Stimulated activated CD4-positive, alpha-beta T cell treated with anti-CD3 and anti-CD28 coated beads, Interleukin-4, amount 100 ng/mL, for 1 hour (primary cell): Measurements from ENCODE around the gene UBR4.
A peak's percentile ranks its signal among the peaks of the same experiment; 100 is the strongest.
"Not testable (repeated sequence)": the region's sequence is repeated elsewhere in the genome, so short reads cannot be mapped to it uniquely, and the experiment has no call there.

Source experiments
- DNase-seq: peaks from one replicate; pipeline ENCODE4 v3.0.0-alpha.2; 2020

The UBR4 gene

DNA sequence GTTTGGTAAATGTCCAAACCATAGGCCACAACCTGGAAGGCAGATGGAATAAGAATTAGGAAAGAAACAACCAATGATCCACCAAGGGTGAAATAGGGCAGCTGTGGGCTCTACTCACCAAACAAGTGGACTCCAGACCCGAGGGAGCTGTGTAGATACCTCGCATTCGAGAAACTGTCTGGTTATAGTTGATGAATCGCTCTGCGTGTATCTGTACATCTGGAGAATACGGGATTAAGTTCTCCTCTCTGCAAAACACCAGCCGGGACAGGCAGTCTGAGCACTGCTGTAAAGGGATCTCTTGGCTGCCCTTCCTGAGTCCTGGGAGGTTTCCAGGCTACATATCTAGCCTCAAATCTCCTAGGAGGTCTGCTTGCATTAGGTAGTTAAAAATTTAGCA, 9.4 kb upstream of the UBR4 start:
- no peak for DNase-seq

GRCh38 chr1:19216585-19216984, 6.5 kb upstream of the UBR4 start:
- not testable (repeated sequence) for DNase-seq

GRCh38 chr1:19213580-19213979, 3.5 kb upstream of the UBR4 start:
- no peak for DNase-seq

GRCh38 chr1:19212167-19212566, 2.1 kb upstream of the UBR4 start:
- DNase-seq: no peak

DNA sequence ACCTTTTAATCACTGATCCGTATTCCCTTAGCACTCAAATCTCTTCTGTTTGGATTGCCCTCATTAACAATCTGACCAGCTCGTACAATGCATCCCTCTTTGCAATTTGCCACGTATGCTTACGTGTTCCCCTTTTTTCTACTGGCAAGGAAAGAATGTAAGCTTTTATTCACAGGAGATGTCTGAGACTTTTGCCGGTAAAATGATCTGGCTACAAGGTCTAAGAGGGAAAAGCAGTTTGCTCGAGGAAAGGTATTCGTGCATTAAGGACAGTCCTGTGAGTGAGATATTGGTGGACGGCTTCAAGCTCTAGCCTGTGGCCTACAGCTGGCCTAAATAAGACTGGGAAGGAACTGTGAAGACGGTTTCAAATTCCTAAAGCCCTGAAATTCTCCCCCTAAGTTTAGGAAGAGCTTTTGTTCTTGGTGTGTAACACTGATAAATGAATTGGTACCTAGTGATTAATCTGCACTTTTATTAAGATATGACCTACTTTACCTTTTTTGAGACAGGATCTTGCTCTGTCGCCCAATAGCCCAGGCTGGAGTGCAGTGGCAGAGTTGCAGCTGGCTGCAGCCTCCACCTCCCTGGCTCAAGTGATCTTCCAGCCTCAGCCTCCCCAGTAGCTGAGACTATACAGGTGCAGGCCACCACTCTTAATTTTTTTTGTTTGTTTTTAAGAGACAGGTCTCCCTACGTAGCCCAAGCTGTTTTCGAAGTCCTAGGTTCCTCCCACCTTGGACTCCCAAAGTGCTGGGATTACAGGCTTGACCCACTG, 895 bp upstream of the UBR4 start:
- DNase-seq: no peak

DNA sequence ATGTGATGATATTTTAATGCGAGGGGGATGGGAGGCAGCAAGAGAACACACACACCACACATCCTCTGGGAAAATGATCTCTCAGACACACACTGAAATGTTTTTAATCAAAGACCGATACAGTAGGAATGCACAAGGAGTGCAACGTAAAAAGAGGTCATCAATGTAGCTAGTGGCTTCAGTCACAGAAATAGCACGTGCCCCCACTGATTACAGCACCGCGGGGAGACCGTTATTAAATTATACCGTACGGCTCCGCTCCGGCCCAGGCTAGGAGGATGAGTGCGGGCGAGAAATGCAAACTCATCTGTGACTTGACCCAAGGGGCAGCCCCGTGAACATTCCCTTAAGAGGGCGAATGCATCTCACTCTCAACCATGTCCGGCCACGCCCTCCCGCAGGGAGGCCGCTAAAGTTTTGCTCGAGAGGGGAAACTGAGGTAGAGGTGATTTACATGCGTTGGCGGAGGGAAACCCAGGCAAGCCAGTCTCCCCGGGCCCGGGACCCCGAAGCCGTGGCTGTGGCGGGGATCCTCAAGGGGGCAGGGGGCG, 552 bp downstream of the UBR4 start:
- peak; percentile 68 for DNase-seq

DNA sequence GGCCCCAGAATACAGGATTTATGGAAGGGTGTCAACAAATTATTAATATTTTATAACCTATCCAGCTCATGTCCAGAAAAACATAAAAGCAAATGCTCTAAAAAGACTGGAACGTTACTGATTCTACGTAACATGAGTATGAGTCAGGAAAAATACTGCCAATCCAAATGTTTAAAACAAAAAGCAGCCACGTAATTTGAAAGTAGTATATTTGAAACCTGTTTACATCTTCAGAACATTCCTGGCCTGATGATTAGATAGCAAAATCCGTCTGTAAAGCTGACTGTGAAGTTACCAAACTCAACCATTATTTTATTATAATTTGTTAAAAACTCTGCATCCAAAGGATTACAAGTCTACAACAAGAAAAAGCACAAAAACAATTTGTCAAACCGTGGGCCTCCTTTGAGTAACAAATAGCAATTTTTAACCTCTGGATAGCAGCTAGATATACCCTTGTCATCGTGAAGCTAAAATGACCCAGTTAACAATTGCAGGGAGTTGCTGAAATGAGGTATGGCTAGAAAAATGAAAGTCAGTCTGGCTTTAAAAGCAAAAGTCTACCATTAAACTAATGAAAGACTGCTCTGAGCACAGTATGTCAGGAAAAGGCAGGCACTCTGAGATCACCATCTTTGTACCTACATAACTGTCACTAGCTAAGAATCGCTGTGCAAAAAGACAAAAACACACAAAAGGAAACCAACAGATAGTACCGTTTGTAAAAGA, 1.2 kb downstream of the UBR4 start:
- DNase-seq: no peak

- no peak for DNase-seq
These were observed 3.1 kb downstream of the UBR4 start for GRCh38 chr1:19206947-19207346.

DNA sequence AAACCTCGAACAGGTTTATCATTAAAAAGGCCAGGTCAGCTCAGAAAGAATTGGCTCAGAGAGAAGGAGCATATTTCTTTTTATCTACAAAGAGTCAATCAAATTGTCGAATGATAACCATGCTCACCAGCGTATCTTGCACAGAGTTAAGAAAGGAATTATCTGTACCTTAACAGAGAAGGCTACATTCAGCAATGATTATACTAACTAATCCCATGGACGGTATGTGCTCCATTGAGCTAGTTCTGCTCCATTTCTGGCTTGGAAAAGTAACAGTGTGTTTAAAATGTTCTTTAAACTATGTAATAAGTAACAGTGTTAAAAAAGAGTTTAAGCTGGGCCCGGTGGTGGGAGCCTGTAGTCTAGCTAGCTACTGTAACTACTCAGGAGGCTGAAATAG, 4.2 kb downstream of the UBR4 start:
- DNase-seq: no peak

DNA sequence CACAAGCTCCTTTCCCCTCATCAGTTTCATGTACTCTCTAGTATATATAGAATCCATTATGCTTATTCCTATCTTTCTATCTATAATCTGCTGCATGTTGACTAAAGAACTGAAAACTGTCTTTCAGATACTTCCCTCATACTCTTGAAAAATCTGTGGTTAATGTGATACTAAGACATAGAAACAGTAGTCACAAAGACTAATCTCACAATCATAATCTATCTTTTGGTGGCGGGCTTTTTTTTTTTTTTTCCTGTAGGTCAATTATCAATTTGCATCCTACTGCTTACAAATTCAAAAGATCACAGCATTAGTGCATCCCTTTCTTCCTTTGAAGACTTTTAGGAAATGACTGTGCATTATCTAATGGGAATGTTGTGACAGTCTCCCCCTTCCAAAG, 4.7 kb downstream of the UBR4 start:
- DNase-seq: no peak

- no peak for DNase-seq
These were observed 5.4 kb downstream of the UBR4 start for GRCh38 chr1:19204446-19205266.

- DNase-seq: no peak
These were observed 6.6 kb downstream of the UBR4 start for GRCh38 chr1:19203440-19203839.

- no peak for DNase-seq
These were observed 7.7 kb downstream of the UBR4 start for GRCh38 chr1:19202396-19202795.

DNA sequence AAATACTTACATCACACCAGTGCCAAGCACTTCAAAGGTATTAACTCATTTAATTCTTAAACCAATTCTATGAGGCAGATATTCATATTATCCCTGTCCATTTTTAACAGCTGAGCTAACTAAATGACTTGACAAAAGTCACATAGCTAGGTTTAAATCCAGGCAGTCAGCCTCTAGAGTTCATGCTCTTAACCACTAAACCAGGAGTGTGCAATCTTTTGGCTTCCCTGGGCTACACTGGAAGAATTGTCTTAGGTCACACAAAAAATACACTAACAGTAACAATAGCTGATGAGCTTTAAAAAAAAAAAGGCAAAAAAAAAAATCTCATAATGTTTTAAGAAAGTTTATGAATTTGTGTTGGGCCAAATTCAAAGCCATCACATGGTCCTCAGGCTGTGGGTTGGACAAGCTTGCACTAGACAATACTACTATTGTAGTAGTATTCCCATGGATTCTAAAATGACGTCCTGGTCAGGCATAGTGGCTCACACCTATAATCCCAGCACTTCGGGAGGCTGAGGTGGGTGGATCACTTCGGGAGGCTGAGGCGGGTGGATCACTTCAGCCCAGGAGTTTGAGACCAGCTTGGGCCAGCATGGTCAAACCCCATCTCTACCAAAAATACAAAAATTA, 10.0 kb downstream of the UBR4 start:
- no peak for DNase-seq

DNA sequence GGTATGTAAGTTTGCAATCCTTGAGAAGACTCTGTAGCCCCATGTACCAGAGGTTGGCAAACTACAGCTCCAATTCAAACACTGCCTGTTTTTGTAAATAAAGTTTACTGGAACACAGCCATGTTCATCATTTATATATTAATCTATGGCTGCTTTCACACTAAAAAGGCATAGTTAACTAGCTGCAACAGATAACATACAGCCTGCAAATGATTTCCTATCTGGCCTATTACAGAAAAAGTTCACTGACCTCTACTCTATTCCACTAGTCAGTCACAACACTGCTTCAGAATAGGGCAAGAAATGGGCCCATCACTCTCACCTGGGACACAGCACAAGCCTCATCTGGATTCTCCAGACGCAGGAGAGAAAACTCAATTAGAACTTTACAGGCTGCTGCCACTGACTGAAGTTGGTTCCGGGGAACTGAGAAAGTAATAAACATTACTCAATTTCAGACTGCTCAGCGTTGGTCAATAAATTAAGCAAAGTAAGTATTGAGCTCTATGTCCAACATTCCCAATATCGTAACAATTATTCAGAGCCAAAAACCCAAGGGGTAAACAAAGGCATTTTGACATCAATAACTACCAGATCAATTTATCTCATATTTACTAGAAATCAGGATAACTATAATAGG, 10.6 kb downstream of the UBR4 start:
- no peak for DNase-seq

DNA sequence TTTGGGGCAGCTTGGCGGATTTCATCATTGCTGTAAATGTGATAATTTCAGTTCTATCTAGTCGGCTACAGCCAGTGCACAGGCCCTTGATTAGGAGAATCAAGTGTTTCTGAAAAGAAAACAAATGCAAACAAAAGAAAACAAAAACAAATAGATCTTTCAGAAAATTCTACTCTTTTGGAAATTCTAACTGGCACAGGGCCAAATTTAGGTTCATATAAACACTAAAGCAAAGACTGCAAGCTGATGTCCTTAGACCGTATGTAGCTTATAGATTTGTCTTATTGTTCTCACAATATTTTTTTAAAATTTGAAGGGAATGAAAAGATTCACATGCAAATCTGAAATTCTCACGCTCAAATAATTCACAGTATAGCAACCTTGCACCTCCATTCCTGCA, 11.2 kb downstream of the UBR4 start:
- no peak for DNase-seq

GRCh38 chr1:19197845-19198244, 12.2 kb downstream of the UBR4 start:
- DNase-seq: no peak

DNA sequence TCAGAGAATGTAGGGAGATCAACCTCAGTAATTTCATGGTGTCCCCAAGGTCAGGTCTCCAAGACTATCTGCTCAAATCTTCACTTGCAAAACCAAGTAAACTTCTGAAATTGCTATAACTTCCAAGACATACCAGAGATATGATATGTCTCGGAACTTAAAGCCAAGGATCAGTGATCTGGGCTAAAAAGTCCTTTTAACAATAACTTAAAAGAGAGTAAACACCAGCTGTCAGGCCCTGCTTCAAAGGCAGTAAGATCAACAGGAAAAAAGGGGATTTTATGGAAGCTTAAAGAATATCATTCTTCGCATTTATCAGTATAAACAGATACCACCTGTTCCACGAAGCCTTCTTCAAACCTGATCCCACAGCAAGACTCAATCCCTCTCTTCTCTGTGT, 13.7 kb downstream of the UBR4 start:
- DNase-seq: no peak

- DNase-seq: no peak
These were observed 17.1 kb downstream of the UBR4 start for GRCh38 chr1:19193004-19193403.

- DNase-seq: no peak
These were observed 18.3 kb downstream of the UBR4 start for GRCh38 chr1:19191811-19192210.

DNA sequence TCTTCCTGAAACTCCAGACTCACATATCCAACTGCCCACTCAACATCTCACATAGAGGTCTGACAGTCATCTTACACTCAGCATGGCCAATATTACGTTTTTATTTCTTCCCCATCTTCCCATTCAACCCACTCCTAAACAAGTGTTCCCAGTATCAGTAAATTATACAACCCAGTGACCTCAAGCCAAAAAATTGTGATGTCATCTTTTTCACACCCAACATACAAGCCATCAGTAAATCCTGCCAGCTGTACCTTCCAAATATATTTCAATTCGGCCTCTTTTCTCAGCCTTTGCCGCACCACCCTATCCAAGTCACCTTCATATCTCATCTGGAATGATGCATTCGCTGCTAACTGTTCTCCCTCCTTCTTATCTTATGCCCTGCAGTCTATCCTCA, 19.6 kb downstream of the UBR4 start:
- no peak for DNase-seq

DNA sequence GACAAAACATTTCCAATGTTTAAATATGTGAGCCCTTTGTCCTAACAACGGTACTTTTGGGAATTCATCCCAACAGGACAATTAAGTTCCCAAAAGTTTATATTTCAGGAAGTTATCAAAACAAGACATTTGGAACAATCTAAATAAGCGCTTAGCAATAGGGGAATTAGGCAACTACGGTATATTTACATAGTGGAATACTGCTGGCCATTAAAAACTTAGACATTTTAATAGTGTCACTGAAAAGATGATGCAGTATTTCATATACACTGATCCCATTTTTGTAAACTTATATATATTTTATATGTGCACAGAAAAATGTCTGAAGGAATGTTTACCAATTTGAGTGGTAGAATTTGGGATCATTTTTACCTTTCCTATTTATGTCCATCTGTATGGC, 20.8 kb downstream of the UBR4 start:
- no peak for DNase-seq
